ENCODE results near the gene ECI1.

GRCh38 chr16:2287916-2288547 is 36.6 kb upstream of the ECI1 start:
- TF ChIP-seq CTCF (conservative IDR thresholded peaks at IDR 0.05; ENCODE audit: low read depth, low read length): no peak
- no peak for TF ChIP-seq EZH2 (IDR thresholded peaks at IDR 0.05; ENCODE audit: low read length, unreplicated experiment)
- no peak for TF ChIP-seq EZH2phosphoT487 (IDR thresholded peaks at IDR 0.05; ENCODE audit: borderline replicate concordance, low read length)
